ENCODE results near the gene OCSTAMP. TPM values are rescaled to one million over a fixed set of nuclear protein-coding genes. Genes with fewer than 3 reads are reported as not detected.

The OCSTAMP gene
- polyA plus RNA-seq, 4 donors, result not detected

DNA sequence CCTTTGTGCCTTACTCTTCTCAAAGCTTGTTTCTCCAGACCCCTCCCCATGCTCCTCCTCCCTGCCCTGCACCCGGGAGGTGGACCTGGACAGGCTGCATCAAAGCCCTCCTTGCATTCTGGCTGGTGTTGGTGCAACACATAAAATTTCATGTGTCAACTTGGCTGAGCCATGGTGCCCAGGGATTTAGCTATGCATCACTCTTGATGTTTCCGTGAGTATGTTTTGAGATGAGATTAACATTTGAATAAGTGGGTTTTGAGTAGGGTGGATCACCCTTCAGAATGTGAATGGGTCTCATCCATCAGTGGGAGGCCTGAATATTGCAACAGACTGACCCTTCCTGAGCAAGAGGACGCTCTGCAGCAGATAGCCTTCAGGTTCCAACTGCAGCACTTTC is 4.4 kb upstream of the OCSTAMP start:
- DNase-seq (ENCODE audit: low read depth in 4 of 4, low spot score in 2 of 4), result no peak

DNA sequence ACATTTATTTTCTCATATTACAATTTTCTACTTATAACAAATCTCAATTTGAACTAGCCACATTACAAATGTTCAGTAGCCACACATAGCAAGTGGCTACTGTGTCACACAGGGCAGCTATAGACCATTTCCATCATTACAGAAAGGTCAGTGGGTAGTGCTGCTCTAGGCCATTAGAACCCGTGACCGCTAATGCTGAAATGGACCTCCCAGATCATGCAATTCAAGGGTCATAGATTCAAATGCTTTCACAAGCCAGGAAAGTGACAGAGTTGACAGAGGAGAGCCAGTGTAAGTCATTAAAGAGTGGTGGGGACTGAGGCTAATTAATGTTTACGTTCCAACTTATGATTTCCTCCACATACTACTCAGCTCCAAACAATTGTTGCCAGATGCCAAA is 3.5 kb upstream of the OCSTAMP start:
- DNase-seq (ENCODE audit: low read depth in 4 of 4, low spot score in 2 of 4), result no peak

DNA sequence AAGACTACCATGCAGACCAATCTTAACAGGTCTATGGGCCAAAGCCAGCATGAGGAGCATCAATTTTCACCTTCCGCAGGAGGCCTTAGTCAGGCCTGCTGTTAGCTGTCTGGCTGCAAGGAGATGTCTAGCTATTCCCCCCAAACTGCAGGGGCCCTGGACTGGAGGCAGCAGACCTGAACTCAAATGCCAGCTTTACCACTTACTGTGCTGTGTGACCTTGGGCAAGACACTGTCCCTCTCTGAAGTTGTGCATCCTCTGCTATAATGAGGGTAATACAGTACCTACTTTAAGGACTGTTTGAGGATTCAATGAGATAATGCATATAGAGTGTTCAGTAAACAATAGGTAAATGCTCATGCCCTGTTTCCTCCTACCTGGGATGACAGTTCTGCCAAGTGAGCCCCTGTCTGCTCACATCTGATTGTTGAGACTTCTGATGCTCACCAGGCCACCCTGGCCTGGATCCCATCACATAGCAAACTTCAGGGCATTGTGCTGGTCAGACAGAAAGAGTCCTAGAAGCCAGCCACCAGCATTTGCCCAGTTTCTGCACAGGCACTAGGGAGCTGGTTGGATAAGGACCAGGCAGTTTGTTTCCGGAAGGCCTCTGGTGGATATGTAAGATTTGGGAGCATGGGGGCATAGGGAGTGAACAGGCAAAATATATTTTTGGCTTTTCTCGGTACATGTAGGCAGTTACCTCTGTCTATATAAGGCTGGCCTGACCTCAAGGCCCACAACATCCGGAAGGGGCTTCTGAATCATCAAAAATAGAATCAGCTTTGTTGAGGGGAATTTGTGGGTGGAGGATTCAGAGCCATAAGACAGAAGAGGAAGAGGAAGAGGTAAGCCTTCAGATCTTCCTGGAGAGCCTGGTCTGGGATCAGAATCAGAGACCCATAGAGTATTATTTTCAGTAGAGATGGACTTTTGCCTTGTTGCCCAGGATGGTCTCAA is 2.3 kb upstream of the OCSTAMP start:
- DNase-seq (ENCODE audit: low read depth in 4 of 4, low spot score in 2 of 4), result no peak

DNA sequence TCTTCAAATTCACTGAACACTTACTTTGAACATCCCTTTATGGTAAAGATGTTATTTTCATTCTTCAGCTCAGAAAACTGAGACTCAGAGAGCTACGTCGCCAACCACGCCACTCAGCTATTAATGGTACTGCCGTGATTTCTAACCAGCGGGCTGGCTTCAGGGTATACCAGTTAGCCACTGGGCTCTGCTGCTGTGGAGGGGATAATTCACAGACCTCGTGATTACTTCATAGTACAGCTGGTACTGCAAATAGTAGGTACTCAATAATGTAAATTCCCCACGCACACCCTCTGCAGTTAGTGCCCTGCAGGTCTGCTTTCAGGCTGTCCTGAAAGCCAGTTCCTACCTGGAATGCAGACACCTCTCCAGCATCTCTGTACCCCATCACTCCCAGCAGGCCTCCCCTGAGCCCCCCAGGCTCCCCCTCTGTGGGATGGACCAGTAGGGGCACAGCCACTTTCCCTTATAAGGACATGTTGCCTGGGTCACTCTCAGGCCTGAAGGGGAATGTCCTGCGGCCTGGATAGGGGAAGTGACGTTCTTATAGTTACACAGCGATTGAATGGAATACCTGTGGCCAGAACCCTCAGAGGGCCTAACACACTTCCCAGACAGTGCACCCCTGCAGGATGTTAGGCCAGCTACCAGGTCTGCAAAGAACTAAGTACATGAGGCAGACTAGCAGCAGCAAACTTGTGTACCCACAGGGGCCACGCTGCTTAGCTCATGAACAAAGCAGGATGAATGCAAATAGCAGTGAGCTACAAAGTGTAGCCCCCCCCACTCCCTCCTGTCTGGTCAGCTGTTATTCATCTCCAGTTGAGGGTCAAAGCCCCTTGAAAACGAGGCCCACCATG is 1.3 kb upstream of the OCSTAMP start:
- DNase-seq (ENCODE audit: low read depth in 4 of 4, low spot score in 2 of 4), result no peak

DNA sequence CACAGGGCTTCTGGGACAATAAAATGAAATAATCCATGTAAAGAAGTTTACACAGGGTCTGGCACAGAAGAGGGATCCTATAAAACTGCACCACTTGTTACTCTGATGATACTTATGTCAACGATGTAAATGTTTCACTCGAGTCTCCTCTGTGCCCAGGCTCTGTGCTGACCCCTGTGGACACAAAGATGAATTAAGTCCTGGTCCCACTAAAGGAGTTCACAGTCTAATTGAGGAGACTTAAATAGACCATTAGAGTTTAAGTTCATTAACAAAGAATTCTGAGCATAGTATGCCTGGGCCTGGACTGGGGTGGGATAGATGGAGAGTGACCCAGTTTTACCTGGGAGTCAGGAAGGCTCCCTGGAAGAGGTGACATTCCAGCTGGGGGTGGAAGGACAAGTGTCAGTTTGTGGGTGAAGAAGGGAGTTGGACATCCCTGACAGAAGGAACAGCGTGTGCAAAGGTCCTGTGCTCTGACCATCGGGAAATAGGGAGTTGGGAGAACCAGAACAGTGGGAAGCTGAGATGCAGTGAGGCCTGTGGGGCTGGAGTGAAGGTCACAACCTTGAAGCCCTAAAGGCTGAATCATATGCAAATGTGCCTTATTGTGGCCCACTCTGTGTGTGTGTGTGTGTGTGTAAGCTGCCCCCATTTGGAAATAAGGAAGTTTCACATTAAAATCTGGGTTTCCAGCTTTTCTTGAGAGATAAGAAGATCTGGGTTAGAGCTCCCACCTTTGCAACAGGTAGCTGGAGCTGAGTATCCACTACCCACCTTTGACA is 1.1 kb downstream of the OCSTAMP start:
- DNase-seq (ENCODE audit: low read depth in 4 of 4, low spot score in 2 of 4), result no peak

DNA sequence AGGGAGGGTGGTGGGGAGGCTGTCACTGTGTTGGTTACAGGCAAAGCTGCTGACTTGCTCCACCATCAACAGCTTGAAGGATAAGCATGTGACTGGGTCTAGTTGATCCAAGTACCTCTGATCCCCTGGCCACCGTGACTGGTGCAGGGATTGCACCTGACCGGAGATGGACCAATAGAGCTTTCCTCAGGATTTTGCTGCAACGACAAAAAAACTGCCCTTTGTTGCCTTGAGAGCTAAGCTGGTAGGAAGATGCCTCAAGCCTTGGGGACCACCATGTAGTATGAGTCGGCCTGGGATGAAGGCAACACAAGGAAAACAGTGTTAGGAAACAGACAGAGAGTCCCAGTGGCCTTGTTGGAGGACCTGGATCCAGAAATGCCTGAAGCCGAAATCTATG is 1.8 kb downstream of the OCSTAMP start:
- DNase-seq (ENCODE audit: low read depth in 4 of 4, low spot score in 2 of 4), result no peak

DNA sequence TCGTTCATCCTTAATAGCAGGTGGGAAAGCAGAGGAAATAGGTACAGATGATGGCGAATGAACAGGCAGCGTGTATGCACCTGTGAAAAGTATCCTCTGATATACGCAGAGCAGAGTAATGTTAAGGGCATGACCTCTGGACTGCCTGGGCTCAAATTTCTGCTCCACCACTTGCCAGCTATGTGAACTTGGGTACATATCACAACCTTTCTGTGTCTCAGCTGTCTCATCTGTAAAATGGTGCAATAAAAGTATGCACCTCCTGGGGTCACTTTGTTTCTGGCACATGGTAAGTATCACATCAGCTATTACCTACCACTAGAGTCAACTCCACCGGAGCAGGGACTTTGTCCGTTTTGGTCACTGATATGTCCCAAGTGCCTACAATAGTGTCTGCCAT is 2.5 kb downstream of the OCSTAMP start:
- DNase-seq (ENCODE audit: low read depth in 4 of 4, low spot score in 2 of 4), result no peak

DNA sequence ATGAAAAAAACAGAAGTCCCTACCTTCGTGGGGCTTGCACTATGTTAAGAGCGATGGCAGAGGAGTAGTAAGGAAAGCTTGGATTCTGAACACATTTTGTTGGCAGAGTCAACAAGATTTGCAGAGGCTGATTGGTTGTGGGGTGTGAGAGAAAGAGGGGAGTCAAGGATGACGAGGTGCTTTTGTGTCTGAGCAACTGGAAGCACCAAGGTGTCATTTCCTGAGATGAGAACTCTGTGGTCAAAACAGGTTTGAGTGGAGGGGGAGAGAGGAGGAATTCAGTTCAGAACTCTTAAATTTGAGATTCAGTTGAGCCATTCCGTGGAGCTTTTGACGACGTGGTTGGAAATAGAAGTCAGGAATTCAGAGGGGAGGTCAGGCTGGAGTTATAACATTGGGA is 3.5 kb downstream of the OCSTAMP start:
- DNase-seq (ENCODE audit: low read depth in 4 of 4, low spot score in 2 of 4), result no peak

DNA sequence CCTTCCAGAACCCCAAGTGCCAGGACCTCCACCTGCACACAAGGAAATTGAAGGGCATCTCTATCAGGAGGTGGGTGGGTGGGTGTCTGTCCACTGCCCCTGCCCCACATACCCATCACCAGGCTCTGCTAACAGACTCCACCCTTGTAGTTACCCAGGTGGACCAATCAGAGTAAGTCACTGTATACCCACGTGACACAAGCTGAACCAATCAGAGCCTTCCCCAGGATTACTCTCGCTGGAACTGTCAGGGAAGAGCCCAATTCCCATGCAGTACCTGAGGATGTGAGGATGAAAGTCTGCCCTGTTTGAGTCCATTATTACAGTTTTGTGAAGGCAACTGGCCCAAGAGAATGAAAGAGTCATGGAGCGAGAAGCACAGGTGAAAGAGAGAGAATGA is 4.2 kb downstream of the OCSTAMP start:
- DNase-seq (ENCODE audit: low read depth in 4 of 4, low spot score in 2 of 4), result no peak

DNA sequence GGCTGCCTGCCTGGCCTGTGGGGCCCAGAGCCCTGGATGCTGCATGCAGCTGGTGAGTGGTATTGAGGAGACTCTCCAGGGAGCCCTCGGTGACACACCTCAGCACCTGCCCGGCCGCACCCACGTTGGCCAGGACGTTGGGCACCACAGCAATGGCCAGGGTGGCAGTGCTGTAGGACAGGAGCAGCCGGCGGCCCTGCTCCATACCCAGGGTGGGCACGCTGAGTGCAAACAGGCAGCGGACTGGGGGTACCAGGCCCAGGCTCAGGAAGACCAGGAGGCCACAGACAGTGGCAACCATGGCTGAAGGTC is 4.7 kb downstream of the OCSTAMP start:
- no peak for DNase-seq (ENCODE audit: low read depth in 4 of 4, low spot score in 2 of 4)

DNA sequence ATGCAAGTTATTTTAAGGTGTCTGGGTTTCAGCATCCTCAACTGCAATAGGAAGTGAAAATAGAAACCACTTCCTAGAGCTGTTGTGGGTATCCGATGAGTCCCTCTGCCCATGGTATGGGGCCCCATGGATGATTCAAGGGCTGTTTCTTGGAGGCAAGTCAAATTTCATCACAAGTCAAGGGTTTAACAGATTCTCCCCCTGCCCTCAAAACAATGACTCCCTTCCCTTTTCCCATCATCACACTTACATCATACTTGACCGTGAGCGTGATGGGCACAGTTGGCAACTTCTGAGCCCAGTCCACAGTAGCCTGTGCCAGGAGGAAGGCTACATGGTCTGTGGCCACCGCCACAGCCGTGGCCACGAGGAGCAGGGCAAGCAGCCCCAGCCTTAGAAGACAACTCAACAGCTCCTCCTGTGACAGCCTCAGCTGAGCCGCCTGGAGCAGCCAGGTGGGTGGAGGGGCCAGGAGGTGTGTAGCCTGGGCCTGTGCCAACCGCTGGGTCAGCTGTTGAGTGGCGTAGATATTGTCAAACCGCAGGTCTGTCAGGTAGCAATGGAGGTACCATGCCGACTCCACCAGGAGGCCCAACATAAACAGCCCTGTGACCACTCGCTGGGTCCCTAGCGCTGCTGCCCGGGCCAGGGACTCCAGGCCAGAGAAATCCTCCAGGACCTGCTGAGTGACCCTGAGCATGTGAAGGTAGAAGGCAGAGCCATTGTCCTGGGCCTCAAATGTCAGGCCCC is 5.2 kb downstream of the OCSTAMP start:
- DNase-seq (ENCODE audit: low read depth in 4 of 4, low spot score in 2 of 4), result no peak

DNA sequence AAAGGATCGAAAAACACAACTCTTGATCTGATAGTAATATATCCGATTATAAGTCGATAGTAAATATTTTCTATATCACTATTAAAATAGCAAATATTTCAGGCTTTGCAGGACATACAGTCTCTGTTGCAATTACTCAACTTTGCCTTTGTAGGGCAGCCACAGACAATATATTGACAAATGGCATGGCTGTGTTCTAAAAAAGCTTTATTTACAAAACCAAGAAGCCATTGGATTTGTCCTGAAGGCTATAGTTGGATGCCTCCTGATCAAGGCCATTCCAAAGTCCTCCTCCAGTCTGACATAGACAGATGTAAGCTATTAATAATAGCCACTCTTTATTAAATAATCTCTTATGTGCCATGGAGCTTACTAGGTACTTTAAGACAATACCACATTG is 5.9 kb downstream of the OCSTAMP start:
- no peak for DNase-seq (ENCODE audit: low read depth in 4 of 4, low spot score in 2 of 4)

DNA sequence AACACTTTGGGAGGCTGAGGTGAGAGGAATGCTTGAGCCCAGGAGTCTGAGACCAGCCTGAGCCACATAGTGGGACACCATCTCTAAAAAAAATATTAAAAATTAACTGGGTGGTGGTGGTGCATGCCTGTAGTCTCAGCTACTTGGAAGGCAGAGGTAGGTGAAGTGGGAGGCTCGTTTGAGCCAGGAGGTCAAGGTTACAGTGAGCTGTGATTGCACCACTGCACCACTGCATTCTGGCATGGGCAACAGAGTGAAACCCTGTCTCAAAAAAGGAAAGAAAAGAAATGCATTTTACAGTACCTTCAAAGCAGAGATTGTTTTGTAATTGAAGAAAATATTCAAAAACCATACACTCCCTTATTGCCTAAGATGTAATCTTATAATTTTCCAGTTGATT is 6.5 kb downstream of the OCSTAMP start:
- DNase-seq (ENCODE audit: low read depth in 4 of 4, low spot score in 2 of 4), result no peak

DNA sequence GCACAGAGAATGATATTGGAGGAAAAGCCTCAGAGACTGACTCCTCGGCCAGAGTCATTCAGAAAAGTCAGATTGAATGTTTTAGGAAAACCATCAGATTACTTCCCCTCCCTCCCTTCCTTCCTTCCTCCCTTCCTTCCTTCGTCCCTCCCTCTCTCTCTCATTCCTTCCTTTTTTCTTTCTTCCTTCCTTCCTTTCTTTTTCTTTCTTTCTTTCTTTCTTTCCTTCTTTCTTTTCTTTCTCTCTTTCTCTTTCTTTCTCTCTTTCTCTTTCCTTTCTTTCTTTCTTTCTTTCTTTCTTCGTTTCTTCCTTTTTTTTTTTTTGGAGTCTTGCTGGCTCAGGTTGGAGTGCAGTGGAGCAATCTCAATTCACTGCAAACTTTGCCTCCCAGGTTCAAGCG is 7.4 kb downstream of the OCSTAMP start:
- no peak for DNase-seq (ENCODE audit: low read depth in 4 of 4, low spot score in 2 of 4)

DNA sequence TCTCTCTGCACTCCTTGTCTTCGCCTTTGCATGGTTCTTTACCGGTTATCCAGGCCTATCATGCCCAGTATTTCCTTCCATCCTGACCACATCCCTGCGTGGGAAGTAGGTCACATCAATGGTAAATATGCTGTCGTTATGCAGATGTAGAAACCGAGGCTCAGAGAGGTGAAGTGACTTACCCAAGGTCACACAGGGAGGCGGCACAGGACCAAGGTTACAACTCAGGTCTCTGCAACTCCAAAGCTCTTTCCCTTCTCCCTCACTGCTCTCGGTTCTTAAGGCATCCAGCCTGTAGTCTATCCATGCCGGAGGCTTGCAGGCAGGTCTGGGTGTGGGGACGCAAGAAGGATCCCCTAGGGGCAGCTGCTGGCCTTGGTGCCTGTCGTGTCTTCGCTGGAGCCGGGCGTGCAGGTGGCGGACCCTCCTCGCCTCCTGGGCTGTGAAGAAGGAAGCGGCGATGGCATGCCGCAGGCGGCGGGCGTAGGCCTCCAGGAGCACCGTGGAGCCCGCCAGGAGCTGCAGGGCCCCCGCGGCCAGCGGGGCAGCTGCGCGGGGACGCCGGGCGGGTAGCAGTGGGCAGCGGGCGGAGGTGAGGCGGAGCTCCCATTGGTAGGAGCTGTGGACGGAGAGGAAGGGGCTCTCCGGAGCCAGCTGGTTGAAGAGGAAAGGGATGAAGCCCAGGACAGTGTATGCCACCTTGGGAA is 9.1 kb downstream of the OCSTAMP start:
- no peak for DNase-seq (ENCODE audit: low read depth in 4 of 4, low spot score in 2 of 4)

DNA sequence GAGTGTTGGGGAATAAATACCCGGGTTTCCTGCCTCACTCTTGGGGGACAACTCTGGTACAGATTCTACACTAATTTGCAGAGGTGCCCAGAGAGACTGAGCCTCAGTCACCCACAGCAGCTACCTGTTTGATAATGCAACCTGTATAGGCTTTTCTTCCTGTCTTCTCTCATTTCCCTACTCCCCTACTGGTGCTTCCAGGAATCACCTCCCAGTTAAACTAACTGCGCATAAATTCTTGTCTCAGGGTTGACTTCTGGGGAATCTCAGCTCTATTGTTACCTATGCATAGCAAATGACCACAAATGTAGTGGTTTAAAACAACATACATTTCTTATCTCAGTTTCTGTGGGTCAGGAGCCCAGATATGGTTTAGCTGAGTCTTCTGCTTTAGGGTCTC is 11.3 kb downstream of the OCSTAMP start:
- DNase-seq (ENCODE audit: low read depth in 4 of 4, low spot score in 2 of 4), result no peak

DNA sequence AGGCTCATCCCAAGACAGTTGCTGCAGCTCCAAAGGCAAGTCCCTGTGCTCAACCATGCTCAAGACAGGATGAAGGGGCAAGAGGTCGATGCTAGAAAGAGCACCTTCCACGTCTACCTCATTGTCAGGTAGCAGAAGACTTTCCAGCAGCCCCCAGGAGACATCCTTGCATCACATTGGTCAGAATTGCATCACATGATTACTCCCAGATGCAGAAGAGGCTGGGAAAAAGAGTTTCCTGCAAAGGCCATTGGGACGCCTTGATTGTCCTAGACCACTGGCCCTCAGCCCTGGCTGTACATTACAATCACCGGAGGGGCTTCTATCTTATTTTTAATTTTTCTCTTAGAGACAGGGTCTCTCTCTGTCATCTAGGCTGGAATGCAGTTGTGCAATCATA is 19.8 kb downstream of the OCSTAMP start:
- DNase-seq (ENCODE audit: low read depth in 4 of 4, low spot score in 2 of 4), result no peak

DNA sequence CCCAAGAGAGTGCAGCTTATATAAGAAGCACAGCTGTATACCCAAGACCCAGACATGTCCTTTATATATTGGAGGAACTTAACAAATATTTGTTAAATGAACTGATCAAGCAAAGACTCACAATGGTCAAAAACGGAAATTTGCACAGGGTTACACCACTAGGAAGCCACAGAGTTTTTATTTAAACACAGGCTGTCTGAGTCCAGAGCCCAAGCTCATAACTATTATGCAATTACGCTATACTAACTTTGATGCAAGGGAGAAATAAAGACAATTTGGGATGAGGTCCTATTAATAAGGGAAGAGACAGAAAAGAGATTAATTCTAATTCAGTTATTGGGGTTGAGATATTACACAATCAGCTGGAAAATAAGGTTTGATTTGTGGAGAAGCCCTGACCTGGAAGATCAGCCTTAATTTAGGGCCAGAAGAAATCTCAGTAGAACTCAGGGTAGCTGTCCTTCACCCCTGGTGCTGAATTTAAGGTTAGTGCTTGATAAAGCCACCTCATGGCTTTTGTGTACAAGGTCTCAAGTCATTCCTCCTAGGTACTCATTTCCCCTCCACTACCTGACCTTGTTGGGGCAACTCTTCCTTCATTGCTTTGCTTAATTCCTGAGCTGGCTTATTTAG is 26.6 kb downstream of the OCSTAMP start:
- DNase-seq (ENCODE audit: low read depth in 4 of 4, low spot score in 2 of 4), result peak in 1 of 4 donors; percentile 13

DNA sequence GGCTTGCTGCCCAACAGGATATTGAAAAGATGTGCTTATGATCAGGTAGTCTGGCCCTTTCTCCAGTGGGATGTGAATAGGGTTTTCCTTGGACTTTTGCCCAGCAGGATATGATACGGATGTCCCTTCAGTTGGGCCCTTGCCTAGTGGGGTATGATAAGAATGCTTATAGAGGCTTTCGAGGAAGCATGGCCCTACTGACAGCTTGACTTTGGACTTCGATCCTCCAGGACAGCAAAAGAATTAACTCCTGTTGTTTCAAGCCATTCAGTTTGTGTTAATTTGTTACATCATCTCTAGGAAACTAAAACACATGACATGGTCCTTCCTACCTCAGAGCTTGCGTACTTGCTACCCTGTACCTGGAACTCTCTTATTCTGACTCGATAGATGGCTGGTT is 27.3 kb downstream of the OCSTAMP start:
- DNase-seq (ENCODE audit: low read depth in 4 of 4, low spot score in 2 of 4), result no peak

All from left renal cortex interstitium (tissue), 4 donors.